Measurements from ENCODE around the gene RECK. TPM values are rescaled to one million over a fixed set of nuclear protein-coding genes. Genes with fewer than 3 reads are reported as not detected.
"Not testable (repeated sequence)": the region's sequence is repeated elsewhere in the genome, so short reads cannot be mapped to it uniquely, and the experiment has no call there.

The RECK gene
- total RNA-seq, 1 donor from 2014 or later, result 22.0 TPM

DNA sequence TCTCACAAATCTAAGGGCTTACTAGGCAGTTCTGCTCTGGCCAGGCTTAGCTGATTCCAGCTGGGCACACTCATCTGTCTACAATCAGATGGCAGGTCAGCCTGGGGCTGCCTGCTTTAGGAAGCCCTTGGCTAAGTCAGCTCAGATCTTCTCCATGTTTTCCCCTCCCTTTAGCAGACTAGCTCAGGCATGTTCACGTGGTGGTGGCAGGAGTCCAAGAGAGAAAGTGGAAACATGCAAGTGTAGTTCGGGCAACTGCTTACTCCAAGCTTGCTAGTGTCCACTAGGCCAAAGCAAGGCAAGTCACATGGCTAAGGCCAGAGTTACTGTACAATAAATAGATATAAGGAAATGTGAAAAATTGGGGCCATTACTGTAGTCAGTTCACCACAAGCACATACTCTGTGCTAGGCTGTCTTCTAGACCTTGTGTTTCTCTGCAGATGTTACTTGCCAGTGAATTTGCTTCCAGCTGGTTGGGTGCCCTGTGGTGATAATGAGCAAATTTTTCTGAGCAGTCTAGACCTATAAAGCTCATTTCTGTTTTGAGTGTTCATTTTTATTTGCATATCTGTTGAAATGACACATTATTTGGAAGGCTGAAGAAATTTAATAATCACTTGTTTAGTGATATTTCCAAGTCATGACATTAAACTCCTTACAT, 38.3 kb downstream of the RECK start:
- peak; percentile 79 for DNase-seq

- DNase-seq, result no peak
Measured at GRCh38 chr9:36078051-36078450, 41.3 kb downstream of the RECK start.

- no peak for DNase-seq
Measured at GRCh38 chr9:36080519-36080918, 43.8 kb downstream of the RECK start.

DNA sequence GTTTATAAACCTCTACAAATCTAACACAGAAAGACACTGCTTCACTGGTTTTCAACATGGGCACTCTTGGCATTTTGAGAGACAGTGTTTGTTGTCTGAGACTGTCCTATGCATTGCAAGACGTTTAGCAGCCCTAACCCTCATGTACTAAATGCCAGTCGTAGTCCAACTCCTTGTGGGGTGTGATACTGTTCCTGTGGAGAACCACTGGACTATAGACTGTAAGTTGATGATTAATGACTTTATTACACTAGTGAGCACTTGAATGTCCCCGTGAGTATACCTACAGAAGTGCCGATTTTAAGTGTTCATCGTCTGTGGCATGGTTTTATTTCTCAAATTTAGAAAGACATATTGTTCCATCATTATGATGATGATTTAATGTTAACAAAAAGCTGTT, 46.2 kb downstream of the RECK start:
- no peak for DNase-seq

GRCh38 chr9:36086442-36086841, 49.7 kb downstream of the RECK start:
- DNase-seq, result no peak

GRCh38 chr9:36087054-36087453, 50.3 kb downstream of the RECK start:
- DNase-seq, result not testable (repeated sequence)

GRCh38 chr9:36088020-36088419, 51.3 kb downstream of the RECK start:
- DNase-seq, result no peak

GRCh38 chr9:36091026-36091953, 54.6 kb downstream of the RECK start:
- DNase-seq, result peak; percentile 88

DNA sequence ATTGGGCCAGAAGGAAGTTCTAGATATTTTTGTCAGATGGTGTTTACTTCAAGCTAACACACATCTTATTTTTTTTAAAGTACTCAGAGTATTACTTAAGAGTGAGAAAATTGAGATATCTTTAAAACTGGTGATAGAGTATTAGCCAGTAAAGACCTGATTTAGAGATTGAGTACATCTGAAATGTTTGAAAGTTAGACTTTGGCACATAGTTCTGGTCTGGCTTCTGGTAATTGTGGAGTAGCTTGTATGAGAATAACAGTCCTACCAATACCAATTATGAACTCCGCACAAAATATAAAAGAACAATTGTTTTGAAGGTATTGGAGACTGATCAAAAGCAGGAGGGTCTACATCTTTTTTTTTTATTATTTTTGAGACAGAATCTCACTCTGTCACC, 55.3 kb downstream of the RECK start:
- no peak for DNase-seq

GRCh38 chr9:36092509-36093215, 55.9 kb downstream of the RECK start:
- DNase-seq, result no peak

DNA sequence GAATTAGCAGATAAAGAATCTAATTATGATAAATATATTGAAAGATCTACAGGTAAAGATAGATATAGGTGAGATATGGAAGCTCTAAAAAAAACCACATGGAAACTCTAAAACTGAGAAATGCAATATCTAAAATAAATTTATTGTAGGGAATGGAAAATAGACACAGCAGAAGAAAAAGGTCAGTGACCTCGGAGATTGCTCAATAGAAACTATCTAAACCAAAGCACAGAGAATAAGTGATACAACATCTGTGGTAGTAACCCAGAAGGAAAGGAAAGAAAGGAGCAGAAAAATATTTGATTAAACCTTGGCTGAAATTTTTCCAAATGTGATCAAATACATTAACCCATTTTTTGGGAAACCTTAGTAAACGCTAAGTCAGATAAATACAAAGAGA, 56.7 kb downstream of the RECK start:
- no peak for DNase-seq

DNA sequence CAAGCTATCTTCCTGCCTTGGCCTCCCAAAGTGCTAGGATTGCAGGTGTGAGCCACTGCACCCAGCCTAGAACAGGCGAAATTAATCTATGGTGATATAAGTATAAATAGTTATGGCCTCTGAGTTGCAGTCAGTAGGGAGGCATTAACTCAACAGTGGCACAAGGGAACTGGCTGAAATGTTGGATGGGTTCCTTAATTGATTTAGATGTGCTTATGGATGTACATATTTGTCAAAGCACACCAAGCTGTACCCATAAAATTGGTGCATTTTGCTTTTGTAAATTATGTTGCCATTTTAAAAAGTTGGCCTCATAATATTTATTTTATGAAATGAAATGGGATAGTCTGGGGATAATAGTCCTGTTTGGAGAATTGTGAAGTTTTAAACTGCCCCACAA, 63.0 kb downstream of the RECK start:
- no peak for DNase-seq

- DNase-seq, result no peak
Measured at GRCh38 chr9:36100532-36100931, 63.8 kb downstream of the RECK start.

- DNase-seq, result peak; percentile 78
Measured at GRCh38 chr9:36101916-36102741, 65.4 kb downstream of the RECK start.

DNA sequence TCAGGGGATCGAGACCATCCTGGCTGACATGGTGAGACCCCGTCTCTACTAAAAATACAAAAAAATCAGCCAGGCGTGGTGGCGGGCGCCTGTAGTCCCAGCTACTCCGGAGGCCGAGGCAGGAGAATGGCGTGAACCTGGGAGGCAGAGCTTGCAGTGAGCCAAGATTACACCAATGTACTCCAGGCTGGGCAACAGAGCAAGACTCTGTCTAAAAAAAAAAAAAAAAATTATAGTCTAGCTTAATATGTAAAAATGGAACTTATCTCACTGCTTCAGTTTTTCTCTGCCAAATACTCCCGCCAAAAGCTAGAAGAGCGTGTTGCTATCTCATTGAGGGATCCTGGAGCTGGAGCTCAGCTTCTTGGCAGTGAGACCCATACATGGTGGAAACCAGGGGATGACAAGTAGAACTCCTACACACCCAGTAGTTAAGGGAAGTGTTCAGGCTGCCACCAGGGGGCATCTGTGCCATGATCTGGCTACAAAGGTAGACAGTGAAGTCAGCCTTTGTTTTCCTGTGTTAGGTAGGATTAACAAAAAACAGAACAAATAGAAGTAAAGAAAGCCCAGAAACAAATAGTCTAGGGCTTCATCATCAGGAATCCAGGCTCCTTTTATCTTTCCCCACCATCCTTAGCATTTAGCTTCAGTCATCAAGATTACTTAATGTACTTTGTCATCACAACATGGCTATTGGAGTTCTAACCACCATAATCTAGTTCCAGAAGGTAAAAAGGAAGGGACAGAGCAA, 66.2 kb downstream of the RECK start:
- DNase-seq, result peak; percentile 90

- no peak for DNase-seq
Measured at GRCh38 chr9:36109071-36109470, 72.4 kb downstream of the RECK start.

DNA sequence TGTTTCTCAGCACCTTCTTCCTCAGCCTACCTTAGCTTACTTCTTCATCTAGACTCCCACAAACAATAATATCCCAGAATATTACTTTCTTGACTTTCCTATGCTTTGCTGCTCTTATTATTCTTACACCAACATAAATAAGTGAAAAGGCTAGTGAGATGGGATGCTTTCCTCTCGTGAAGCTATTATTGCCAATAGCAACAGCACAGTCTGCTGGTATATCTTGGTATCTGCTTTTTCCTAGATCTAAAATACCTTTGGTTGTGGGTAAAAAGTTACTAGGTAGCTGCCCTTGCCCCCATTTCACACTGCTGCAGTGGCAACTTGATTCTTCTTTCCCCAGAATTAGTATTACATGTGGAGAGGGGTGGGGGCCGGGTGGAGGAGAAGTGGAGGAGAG, 73.7 kb downstream of the RECK start:
- no peak for DNase-seq

GRCh38 chr9:36112516-36112915, 75.8 kb downstream of the RECK start:
- no peak for DNase-seq

DNA sequence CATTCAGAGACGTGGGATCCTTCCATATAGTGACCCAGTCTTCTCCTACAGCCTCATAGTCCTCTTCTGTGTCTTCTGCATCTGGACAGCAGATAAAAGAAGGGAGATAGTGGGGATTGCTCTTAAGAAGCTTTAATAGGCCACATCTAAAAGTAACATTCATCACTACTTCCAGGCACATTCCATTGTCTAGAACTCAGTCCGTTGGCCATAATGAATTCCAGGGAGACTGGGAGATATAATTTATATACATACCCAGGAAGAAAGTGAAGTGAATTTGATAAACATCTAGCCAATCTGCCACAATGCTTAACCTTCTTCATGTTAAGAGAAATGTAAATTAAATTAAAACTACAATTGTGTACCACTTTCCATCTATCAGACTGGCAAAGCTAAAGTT, 77.3 kb downstream of the RECK start:
- DNase-seq, result no peak

DNA sequence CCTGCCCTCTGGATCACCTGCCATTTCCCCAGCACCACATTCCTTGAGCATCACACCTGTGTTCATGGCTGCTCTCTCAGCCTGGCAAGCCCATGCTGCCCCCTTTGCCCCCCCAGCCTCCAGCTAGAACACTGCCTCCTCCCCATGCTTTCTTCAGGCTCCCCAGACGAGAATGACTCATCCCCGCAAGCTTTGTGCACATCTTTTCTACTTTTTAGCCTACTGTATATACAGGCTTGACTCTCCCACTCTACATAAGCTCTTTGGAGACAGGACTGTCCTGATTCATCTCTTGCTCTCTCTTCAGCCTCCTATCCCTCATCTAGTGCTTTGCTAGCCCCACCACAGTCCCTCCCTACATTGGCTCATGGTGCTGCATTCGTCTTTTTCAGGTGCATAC, 79.9 kb downstream of the RECK start:
- no peak for DNase-seq

GRCh38 chr9:36118201-36118600, 81.5 kb downstream of the RECK start:
- DNase-seq, result no peak

DNA sequence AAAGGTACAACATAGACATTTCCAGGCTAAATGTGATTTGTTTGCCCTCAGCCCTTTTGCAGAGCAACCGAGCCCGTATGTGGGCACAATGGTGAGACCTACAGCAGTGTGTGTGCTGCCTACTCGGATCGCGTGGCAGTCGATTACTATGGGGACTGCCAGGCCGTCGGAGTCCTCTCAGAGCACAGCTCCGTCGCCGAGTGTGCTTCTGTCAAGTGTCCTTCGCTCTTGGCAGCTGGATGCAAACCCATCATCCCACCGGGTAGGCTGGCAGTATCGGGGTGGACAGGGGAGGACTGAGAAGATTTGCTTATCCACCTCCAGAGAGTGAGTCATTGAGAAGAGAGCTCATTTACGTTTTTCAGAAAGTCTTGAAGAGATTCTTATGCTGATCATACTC, 82.0 kb downstream of the RECK start:
- no peak for DNase-seq

All from dermis blood vessel endothelial cell (primary cell).